ENCODE data around the gene ARSG.

- TF ChIP-seq POLR2A (IDR thresholded peaks at IDR 0.05; ENCODE audit: low read depth, low read length) = no peak
- no peak for TF ChIP-seq POLR2AphosphoS5 (IDR thresholded peaks at IDR 0.05; ENCODE audit: low read depth, low read length)
Measured at GRCh38 chr17:68302666-68303065, 11.4 kb downstream of the ARSG start.
